Measurements from ENCODE around the gene SRD5A3.
"Not testable (repeated sequence)": the region's sequence is repeated elsewhere in the genome, so short reads cannot be mapped to it uniquely, and the experiment has no call there.

The SRD5A3 gene

GRCh38 chr4:55347610-55348228, 1.7 kb downstream of the SRD5A3 start:
- no peak for DNase-seq

DNA sequence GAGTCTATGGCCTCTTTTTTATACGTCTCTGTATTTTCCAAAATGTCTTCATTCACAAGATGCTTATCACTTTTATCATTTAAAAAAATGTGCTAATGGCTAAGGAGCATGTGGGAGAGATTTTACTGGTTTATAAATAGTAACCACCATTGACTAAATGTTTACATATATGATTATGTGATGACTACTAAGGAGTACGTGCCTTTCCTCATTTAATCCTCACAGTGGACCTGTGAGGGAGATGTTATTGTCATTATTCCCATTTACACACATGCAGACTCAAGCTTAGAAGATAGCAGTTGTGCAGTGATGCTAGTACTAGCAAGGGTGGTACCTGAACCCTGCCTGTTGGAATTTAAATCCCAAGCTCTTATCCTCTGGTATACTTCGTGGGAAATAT, 2.4 kb downstream of the SRD5A3 start:
- no peak for DNase-seq

DNA sequence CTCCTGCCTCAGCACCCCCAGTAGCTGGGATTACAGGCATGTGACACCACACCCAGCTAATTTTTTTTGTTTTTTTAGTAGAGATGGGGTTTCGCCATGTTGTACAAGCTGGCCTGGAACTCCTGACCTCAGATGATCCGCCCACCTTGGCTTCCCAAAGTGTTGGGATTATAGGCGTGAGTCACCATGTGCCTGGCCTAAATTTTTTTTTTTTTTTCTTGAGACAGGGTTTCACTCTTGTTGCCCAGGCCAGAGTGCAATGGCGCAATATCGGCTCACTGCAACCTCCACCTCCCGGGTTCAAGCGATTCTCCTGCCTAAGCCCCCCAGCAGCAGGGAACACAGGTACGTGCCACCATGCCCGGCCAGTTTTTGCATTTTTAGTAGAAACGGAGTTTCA, 4.8 kb downstream of the SRD5A3 start:
- not testable (repeated sequence) for DNase-seq

DNA sequence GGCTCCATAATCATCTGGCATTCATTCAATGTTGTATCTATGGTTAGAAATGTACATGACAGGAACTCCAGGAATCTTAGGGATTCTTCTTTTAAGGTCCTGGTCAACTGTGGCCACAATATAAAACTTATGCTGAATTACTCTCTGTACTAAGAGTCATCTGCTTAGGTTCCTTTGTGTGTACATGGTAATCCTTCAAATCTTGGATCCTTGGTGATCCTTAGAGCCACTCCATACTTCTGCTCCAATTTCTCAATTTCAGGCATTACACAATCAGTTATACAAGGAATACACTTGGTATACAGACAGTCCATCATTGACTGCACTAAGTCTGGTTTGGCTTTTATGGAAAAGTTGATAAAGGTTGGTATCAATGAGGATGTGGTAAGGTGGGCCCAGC, 5.8 kb downstream of the SRD5A3 start:
- DNase-seq, result no peak

GRCh38 chr4:55352726-55353125, 6.7 kb downstream of the SRD5A3 start:
- no peak for DNase-seq

- DNase-seq, result not testable (repeated sequence)
Observed at GRCh38 chr4:55353228-55353747, 7.2 kb downstream of the SRD5A3 start.

- no peak for DNase-seq
Observed at GRCh38 chr4:55354648-55355047, 8.6 kb downstream of the SRD5A3 start.

DNA sequence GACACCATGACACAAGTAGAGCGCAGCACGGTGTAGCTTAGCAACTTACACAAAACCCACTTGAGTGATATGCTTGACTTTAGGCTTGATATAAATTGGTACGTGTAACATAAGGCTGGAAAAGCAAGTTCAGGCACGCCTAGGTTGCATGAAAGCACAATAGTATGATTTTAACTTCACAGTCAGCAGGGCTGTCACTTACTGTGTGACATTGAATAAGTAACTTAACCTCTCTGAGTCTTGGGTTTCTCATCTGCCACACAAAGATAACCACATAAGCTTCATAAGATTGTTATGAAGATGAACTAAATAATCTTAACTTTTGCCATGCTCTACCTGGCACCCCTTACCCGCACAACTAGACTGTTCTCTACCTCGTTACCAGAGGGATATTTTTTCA, 9.5 kb downstream of the SRD5A3 start:
- peak; percentile 13 for DNase-seq

- peak; percentile 31 for DNase-seq
Observed at GRCh38 chr4:55356991-55357461, 11.0 kb downstream of the SRD5A3 start.

- no peak for DNase-seq
Observed at GRCh38 chr4:55358246-55358645, 12.2 kb downstream of the SRD5A3 start.

DNA sequence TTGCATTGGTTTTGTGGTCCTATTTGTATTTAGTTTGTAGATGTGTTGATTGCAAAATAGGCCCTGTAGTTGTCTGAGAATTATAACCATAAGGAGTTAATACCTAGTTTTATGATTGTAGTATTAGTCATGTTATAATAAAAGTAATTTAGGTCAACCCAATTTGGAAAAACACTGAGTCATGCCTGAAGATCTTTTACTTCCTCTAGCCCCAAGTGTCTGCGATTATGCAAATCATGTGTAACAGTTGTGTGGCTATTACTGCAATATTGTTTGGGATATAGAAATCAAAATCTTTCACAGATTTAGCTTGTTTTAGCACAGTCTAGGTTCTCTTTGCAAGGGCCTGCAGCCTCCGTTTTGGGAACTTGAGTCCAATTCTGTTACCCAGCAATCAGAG, 12.6 kb downstream of the SRD5A3 start:
- DNase-seq, result no peak

DNA sequence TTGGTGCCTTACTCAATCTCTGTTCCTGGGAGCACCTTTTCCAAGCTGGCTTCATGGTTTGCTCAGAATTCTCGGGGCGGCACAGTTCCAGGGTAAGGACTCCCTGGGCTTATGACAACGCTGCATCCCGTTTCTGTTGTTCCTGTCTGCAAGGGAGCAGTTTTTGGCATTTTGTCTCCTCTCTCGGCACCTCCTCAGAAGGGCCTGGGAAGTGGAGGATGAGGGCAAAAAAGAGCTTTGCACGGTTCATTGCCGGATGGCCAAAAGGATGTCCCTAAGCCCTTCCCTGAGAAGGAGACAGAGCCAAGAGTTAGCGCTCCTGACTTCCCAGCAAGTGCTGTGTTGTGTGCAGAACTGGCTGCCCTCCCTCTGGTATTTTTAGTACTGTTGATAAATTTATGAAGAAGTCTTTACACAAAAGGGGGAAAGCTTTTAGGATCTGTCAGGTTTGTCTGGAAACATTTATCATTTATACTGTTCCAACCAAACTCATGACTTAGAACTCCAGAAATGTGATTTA, 13.4 kb downstream of the SRD5A3 start:
- DNase-seq, result no peak

GRCh38 chr4:55362938-55363337, 16.9 kb downstream of the SRD5A3 start:
- not testable (repeated sequence) for DNase-seq

DNA sequence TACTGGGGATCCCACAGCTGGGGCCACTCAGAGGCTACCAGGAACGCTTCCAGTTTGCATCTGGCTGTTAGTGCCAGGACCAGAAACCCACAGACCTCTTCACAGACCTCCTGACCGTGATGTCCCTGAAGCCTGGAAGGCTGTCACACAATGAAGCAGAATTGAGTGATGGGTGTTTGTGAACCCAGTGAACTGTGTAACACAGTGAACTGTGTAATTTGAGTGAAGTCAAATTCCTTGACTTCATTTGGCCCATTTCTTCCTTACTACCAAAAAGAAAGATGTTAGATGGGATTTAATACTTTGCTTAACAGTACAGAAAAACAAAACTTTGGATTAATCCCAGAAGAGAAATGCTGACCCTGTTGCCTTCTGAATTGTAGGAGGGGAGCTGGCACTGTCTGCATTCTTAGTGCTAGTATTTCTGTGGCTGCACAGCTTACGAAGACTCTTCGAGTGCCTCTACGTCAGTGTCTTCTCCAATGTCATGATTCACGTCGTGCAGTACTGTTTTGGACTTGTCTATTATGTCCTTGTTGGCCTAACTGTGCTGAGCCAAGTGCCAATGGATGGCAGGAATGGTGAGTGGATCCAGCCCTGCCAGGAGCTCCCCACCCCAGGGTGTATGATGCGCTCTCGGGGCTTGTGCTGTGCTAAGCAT, 17.8 kb downstream of the SRD5A3 start:
- DNase-seq, result no peak

DNA sequence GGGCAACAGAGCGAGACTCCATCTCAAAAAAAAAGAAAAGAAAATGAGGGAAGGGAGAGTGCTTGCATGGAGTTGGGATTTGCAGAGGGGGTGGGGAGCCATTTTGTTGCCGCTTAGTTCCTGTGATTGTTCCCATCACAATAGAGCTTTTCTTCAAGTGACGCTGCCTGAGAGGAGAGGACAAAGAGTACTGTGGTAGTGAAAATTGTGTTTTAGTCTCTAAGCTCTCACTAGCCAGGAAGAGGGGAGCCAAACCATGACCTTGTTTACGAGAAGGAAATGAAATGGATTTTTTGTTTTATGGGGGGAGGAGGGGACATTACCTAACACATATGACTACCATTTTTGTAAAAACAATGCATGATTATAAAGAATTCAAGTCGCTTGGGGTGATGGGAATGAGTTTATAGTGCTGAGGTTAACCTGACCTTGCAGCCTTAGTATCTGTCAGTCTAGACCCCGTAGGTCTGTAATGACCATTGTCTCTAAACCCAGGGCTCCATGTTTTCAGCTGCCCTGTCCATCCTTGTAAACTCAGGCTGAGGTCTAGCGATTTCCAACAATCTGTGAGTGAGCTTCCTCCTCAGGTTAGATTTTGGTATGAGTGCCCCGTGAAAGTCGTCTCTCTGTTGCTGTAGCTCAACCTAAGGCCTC, 18.8 kb downstream of the SRD5A3 start:
- DNase-seq, result no peak

GRCh38 chr4:55365345-55365728, 19.3 kb downstream of the SRD5A3 start:
- no peak for DNase-seq

GRCh38 chr4:55366621-55367020, 20.6 kb downstream of the SRD5A3 start:
- no peak for DNase-seq

DNA sequence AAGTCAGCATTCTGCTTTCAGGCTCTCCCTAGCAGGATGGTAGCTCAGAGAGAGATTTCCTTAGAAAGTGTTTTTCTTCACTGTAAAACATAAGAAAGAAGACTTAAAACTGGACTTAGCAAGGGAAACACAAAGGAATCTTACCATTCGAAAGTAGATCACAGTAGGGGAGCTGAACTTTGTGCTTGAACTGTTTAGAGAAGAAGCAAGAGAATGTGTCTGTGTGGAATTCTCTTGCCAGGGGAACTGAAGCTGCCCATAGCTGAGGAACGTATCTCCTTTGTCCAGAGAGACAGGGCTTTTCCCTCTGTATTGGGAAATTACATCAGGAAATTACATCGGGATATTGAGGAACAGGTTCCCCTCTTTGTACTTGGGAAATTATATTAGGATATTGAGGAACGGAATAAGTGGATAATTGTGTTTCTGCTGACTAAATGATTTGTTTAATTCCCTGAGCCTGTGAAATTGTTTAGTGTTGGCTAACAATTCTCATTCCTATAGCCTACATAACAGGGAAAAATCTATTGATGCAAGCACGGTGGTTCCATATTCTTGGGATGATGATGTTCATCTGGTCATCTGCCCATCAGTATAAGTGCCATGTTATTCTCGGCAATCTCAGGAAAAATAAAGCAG, 21.2 kb downstream of the SRD5A3 start:
- no peak for DNase-seq

DNA sequence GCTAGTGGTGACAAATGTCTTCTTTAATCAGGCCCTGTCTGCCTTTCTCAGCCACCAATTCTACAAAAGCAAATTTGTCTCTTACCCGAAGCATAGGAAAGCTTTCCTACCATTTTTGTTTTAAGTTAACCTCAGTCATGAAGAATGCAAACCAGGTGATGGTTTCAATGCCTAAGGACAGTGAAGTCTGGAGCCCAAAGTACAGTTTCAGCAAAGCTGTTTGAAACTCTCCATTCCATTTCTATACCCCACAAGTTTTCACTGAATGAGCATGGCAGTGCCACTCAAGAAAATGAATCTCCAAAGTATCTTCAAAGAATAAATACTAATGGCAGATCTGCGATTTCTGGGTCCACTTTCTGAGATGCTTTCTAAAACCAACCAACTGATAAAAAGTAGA, 23.9 kb downstream of the SRD5A3 start:
- no peak for DNase-seq

DNA sequence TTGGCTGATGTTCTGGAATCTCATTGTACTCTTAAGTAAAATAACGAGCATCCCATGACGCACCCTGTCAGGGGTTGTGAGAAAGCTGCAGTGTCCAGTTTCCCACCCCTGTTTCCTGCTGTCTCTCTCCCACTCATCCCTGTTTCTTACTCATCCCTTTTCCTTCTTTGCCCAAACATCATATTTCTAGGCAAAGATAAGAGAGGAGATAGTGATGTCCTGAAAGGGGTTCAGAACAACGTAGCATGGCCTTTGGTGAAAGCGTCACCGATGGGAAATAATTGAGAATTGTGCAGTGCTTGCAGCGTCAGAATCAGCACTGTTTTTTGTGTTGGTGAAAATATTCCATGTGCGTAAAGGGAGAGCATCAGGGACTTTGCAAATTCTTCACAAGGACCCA, 26.2 kb downstream of the SRD5A3 start:
- DNase-seq, result no peak

GRCh38 chr4:55373461-55373860, 27.4 kb downstream of the SRD5A3 start:
- DNase-seq, result no peak

- no peak for DNase-seq
Observed at GRCh38 chr4:55376698-55377097, 30.7 kb downstream of the SRD5A3 start.
